NCI-H2107 treated with DMSO at 0.1 percent for 48 hours (cell line): Measurements from ENCODE around the gene NUDT3.
"Not testable (repeated sequence)": the region's sequence is repeated elsewhere in the genome, so short reads cannot be mapped to it uniquely, and the experiment has no call there.

Source experiments
- DNase-seq: peaks from one replicate; lab custom pipeline; 2025; ENCODE audit not compliant: unreplicated experiment; lab: John Stamatoyannopoulos, UW

Gene NUDT3

GRCh38 chr6:34346175-34347119 lies 46.0 kb downstream of the NUDT3 start:
- DNase-seq: no peak

DNA sequence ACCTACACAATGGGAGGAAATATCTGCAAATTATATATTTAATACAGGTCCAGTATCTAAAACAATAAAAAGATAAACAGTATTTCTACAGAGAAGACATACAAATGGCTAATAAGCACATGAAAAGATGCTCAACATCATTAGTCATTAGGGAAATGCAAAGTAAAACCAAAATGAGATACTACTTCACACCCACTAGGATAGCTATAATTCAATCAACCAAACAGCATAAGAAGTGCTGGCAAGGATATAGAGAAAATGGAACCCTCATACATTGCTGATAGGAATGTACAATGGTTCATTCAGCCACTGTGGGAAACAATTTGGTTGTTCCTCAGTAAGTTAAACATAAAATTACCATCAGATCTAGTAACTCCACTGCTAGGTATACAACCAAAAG lies 48.7 kb downstream of the NUDT3 start:
- no peak for DNase-seq

DNA sequence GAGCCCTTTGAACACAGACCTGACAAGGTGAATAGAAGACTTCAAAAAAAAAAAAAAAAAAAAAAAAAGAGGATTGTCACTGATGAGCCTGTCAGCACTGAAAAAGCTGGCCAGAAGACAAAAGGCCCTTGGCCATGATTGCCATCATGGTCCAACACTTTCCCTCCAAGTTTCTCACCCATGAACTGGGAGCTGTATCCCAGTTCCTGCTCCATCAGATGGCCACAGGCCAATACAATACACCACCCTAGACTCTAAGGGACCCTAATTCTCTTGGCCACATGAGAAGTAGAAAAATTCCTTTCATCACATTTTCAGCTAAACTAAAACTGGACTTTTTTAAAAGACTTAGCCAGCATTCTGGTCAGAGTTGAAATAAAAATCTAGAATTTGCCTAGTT lies 50.2 kb downstream of the NUDT3 start:
- no peak for DNase-seq

- DNase-seq: no peak
Observed at GRCh38 chr6:34341481-34341971, 50.9 kb downstream of the NUDT3 start.

- DNase-seq: no peak
Observed at GRCh38 chr6:34340906-34341480, 51.5 kb downstream of the NUDT3 start.

DNA sequence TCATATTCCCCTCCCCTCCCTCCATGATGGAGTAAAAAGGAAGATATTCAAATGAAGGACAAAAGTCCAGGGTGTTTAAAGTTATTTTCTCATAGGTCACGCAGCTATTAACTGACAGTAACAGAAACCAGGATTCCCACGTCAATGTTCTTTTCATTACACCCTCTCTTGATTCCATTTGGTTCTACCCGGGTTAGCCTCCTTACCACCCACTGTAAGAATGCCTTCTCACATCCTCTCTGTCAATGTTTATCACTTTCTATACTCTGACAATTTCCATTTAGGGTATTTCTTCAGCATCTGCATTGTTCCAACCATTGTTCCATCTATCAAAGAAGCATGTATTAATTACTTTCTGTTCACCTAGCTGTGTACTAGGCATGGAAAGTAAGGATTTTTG lies 52.1 kb downstream of the NUDT3 start:
- DNase-seq: no peak

DNA sequence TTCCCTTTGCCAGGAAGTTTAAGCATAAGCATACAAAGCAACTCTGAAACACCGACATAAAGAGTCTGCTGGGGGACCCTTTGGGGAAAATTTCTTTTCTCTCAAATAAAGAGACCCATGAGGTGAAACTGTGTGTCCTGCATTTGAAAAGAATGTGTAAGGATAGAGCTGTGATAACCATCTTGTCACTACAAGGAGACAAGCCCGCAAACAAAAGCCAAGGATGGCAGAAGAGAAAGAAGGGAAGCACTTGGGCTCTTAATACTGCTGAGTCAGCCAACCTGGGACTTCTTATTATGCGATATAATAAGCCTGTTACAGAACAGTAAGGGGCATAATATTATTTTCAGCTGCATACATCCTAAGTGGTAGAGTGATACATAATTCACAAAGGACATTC lies 52.5 kb downstream of the NUDT3 start:
- no peak for DNase-seq

DNA sequence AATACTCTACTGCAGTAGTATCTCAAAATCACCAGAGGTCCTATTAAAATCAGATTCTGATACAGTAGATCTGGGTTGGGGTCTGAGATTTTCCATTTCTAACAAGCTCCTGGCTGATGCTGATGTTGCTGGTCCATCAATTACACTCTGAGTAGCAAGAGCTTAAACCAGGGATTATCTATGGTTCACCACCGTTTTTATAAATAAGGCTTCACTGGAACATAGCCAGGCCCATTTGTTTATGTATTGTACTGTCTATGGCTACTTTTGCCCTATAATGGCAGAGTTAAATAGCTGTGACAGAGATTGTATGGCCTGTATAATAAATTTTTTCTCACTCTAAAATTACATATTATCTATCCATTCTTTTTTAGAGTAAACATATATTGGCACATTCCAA lies 53.0 kb downstream of the NUDT3 start:
- DNase-seq: no peak

GRCh38 chr6:34338811-34339210 lies 53.7 kb downstream of the NUDT3 start:
- DNase-seq: no peak

- no peak for DNase-seq
Observed at GRCh38 chr6:34338377-34338776, 54.1 kb downstream of the NUDT3 start.

- DNase-seq: no peak
Observed at GRCh38 chr6:34334796-34335416, 57.6 kb downstream of the NUDT3 start.

- no peak for DNase-seq
Observed at GRCh38 chr6:34333858-34334257, 58.6 kb downstream of the NUDT3 start.

DNA sequence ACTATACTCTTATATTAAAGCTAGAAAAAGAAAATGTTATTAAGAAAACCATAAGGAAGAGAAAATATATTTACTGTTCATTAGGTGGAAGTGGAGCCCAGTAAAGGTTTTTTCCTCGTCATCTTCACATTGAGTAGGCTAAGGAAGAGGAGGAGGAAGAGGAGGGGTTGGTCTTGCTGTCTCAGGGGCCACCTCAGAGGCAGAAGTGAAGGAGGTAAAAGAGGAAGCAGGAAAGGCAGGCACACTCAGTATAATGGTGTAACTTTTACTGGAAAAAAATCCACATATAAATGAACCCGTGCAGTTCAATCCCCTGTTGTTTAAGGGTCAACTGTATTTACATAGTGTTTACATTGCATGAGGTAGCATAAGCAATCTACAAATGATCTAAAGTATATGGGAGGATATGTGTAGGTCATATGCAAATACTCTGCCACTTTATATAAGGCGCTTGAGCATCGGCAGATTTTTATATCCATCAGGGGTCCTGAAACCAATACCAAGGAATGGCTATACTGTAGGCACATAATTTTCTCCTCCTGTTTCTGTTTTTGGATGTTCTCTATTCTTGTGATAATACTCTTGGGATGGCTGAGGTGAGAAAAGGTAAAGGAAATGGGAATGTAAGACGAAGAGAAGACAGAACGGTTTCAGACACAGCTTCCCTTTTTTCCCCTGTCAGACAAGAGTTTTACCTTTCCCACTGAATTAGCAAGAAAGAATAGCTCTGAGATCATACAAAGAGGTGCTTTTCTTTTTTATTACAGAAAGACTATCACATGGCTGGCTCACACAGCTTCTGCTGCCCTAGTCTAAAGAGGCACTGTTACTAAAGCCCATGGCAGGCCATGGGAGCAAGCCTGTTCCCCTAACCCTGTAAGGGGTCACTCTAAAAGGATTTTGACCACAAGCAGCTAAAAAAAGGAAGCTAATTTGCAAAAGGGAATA lies 59.9 kb downstream of the NUDT3 start:
- no peak for DNase-seq

DNA sequence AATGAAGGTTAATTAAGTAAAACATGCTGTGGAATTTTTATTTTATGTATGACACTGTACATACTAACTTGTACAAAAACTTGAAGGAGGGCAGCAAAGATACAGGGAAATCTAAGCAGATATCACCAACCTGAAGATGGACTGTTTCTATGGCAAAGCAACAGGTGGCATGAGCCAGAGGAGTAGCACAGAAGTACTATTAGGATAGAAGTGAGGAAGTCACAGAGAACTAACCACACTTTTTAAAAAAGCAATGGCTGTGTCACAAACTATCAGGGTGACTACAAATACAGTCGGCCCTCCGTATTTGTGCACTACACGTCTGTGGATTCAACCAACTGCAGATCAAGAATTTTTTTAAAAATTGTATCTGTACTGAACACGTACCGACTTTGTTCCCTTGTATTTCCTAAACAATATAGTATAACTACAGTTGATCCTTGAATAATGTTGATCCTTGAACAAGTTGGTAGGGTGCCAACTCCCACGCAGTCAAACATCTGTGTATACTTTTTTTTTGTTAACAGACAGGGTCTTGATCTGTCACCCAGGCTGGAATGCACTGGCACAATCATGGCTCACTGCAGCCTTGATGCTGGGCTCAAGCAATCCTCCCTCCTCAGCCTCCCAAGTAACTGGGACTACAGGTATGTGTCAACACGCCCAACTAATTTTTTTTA lies 61.0 kb downstream of the NUDT3 start:
- DNase-seq: no peak

- DNase-seq: not testable (repeated sequence)
Observed at GRCh38 chr6:34329814-34330213, 62.7 kb downstream of the NUDT3 start.

GRCh38 chr6:34328969-34329368 lies 63.5 kb downstream of the NUDT3 start:
- no peak for DNase-seq

DNA sequence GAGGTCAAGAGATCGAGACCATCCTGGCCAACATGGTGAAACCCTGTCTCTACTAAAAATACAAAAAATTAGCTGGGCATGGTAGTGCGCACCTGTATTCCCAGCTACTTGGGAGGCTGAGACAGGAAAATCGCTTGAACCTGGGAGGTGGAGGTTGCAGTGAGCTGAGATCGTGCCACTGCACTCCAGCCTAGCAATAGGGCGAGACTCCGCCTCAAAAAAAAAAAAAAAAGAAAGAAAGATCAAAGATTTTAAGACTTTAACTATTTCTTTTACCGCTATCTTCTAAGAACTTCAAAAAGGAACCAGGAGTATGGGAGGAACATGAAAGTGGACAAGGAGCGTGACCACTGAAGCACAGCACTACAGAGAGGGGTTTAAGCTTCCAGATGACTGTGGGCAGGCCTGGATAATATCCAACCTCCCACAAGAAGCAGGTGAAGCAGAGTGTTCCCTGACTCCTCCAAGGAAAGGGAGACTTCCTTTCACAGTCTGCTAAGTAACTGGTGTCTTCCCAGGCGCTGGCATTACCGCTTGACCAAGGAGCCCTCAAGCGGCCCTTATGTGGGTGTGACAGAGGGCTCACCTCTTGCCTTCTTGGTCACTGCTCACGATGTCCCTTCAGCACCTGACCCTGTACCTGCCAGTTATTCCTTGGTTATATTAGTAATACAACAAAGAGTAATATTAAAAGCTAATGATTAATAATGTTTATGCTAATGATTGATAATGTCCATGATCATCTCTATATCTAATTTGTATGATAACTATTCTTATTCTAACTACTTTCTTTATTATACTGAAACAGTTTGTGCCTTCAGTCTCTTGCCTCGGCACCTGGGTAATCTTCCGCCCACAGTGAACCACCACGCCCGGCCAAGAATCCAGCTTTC lies 64.9 kb downstream of the NUDT3 start:
- DNase-seq: not testable (repeated sequence)

- no peak for DNase-seq
Observed at GRCh38 chr6:34325633-34326032, 66.8 kb downstream of the NUDT3 start.

DNA sequence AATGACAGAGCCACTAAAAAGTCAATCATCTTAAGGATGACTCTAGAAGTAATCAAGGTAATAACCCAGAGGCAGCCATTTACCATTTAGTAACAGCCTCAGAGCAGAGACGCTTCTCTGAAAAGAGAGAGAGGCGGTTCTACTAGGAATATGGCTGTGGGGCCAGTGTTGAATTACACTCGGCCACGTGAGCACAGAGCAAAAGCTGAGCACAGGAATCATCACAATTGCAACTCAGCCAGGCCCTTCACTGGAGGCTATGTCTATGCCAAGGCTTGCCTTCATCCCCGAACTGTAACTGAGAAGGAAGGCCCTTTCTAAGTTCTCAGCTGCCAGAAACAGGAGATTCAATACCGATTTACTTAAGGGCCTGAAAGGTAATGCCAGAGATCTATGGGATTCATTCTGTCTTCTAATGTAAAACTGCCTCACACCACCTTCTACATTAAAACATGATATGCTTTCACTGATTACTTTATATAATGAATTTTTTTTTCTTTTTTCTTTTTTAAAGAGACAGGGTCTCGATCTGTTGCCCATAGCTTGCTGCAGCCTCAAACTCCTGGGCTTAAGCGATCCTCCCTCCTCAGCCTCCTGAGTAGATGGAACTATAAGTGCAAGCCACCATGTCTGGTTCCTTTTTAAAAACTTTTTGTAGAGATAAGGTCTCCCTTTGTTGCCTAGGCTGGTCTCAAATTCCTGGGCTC lies 67.6 kb downstream of the NUDT3 start:
- DNase-seq: peak; percentile 83
